ENCODE data around the gene VIPAS39.

The VIPAS39 gene

DNA sequence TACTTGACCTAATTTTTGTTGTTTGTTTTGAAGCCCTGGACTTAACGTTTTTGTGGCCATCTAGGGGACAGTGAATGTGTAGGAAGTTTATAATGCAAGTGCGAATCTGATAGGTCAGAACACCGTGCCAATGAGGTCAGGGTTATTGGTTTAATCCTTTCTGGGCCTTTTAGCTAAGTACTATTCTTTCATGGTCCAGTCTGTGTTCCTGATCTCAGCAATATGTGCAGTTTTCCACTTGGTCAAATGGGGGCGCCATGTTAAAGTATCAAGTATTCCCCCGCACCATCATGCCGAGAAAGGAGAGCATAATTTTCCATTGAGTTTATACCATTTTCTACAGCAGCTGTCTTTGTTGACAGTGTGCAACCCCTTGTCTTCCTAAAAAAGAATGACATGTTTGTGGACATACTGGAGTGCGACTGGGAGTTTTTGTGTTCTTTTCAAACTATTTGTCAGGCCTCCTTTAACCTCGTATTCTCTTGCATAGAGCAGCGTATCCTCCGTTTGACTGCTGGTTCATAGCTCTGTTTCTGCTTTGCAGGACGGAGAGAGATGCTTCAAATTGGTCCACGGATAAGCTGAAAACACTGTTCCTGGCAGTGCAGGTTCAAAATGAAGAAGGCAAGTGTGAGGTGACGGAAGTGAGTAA lies 1.8 kb upstream of the VIPAS39 start (continued):
- no peak for TF ChIP-seq SETDB1 (IDR thresholded peaks at IDR 0.05; ENCODE audit: insufficient read length, low read length)
- TF ChIP-seq, protein P1, sequence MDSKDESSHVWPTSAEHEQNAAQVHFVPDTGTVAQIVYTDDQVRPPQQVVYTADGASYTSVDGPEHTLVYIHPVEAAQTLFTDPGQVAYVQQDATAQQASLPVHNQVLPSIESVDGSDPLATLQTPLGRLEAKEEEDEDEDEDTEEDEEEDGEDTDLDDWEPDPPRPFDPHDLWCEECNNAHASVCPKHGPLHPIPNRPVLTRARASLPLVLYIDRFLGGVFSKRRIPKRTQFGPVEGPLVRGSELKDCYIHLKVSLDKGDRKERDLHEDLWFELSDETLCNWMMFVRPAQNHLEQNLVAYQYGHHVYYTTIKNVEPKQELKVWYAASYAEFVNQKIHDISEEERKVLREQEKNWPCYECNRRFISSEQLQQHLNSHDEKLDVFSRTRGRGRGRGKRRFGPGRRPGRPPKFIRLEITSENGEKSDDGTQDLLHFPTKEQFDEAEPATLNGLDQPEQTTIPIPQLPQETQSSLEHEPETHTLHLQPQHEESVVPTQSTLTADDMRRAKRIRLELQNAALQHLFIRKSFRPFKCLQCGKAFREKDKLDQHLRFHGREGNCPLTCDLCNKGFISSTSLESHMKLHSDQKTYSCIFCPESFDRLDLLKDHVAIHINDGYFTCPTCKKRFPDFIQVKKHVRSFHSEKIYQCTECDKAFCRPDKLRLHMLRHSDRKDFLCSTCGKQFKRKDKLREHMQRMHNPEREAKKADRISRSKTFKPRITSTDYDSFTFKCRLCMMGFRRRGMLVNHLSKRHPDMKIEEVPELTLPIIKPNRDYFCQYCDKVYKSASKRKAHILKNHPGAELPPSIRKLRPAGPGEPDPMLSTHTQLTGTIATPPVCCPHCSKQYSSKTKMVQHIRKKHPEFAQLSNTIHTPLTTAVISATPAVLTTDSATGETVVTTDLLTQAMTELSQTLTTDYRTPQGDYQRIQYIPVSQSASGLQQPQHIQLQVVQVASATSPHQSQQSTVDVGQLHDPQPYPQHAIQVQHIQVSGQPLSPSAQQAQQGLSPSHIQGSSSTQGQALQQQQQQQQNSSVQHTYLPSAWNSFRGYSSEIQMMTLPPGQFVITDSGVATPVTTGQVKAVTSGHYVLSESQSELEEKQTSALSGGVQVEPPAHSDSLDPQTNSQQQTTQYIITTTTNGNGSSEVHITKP (tag by site-specific recombination; IDR thresholded peaks at IDR 0.05): peak; percentile 69
- TF ChIP-seq ZNF155 (tag by site-specific recombination; IDR thresholded peaks at IDR 0.05): no peak
- TF ChIP-seq ZBTB17 (tag by site-specific recombination; IDR thresholded peaks at IDR 0.05): no peak
- no peak for TF ChIP-seq GLIS1 (tag by site-specific recombination; IDR thresholded peaks at IDR 0.05)
- TF ChIP-seq PRDM1 (tag by site-specific recombination; IDR thresholded peaks at IDR 0.05): no peak

DNA sequence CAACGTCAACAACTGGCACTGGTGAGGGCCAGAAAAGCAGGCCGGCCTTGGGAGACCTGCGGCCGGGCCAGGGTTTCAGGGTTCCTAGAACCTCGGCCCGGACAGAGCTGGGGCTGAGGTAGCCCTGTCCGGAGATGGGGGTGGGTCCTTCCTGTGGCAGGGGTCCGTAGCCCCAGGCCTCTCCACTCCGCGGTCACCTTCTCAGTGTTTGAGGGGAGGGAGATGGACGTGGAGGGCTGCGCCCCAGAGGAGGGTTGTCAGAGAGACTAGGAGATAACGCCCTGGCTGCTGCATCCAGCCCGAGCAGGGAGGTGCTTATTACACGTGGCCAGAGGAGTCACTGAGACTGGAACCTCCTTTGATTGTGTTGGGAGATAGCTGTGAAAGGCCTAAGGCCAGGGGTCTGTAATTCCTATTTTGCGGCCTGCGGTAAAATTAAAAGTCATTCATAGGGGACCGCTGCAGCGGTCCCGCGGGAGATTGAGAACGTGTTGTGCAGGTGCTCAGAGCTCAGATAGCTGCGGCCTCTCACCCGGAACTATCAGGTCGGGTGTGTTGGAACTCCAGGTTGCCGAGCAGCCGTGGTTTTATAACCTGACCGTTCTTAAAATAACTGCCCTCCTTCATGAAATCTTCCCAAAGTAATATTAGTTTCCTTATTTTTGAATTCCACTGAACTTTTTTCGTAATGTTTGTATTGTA lies 999 bp upstream of the VIPAS39 start:
- ChIA-PET CTCF (interaction anchor here (0.6 to 2.2 kb wide), 23 partner anchors 9 to 583 kb away, joined by 3 to 12 read pairs (median 4); partner anchors contain the start of genes ALKBH1, ISM2 and SLIRP), POLR2A (interaction anchor here (0.6 to 2.6 kb wide), 12 partner anchors 26 to 429 kb away, joined by 3 to 18 read pairs (median 3); partner anchors contain the start of genes GSTZ1, ISM2, POMT2 and SAMD15)
- Histone ChIP-seq H3K4me1 (ENCODE audit: control insufficient read depth, insufficient read depth, low read length) (peaks cover 4% of the 10 kb centered on the region), H3K4me3 (ENCODE audit: low read depth, low read length) (peak overlapping the region; percentile 90), H3K9me3 (ENCODE audit: control insufficient read depth, insufficient read depth, low read depth, low read length) (no peaks in the 10 kb centered on the region), H3K36me3 (ENCODE audit: control insufficient read depth in 2 of 2, insufficient read depth in 1 of 2, low read length in 2 of 2) (peaks cover 32 to 43% of the 10 kb centered on the region in 2 experiments), H3K27ac (ENCODE audit: extremely low read depth, low read depth, low read length) (peak overlapping the region; percentile 90)
- TF ChIP-seq, protein P2, sequence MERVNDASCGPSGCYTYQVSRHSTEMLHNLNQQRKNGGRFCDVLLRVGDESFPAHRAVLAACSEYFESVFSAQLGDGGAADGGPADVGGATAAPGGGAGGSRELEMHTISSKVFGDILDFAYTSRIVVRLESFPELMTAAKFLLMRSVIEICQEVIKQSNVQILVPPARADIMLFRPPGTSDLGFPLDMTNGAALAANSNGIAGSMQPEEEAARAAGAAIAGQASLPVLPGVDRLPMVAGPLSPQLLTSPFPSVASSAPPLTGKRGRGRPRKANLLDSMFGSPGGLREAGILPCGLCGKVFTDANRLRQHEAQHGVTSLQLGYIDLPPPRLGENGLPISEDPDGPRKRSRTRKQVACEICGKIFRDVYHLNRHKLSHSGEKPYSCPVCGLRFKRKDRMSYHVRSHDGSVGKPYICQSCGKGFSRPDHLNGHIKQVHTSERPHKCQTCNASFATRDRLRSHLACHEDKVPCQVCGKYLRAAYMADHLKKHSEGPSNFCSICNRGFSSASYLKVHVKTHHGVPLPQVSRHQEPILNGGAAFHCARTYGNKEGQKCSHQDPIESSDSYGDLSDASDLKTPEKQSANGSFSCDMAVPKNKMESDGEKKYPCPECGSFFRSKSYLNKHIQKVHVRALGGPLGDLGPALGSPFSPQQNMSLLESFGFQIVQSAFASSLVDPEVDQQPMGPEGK (tag by site-specific recombination; IDR thresholded peaks at IDR 0.05): no peak; the same call in 1 of the 2 replicates
- no peak for TF ChIP-seq GFI1B (tag by site-specific recombination; IDR thresholded peaks at IDR 0.05)
- TF ChIP-seq, protein P3, sequence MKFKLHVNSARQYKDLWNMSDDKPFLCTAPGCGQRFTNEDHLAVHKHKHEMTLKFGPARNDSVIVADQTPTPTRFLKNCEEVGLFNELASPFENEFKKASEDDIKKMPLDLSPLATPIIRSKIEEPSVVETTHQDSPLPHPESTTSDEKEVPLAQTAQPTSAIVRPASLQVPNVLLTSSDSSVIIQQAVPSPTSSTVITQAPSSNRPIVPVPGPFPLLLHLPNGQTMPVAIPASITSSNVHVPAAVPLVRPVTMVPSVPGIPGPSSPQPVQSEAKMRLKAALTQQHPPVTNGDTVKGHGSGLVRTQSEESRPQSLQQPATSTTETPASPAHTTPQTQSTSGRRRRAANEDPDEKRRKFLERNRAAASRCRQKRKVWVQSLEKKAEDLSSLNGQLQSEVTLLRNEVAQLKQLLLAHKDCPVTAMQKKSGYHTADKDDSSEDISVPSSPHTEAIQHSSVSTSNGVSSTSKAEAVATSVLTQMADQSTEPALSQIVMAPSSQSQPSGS (tag by site-specific recombination; IDR thresholded peaks at IDR 0.05; ENCODE audit: low read depth): no peak
- peak; percentile 33 for TF ChIP-seq SP2 (tag by site-specific recombination; IDR thresholded peaks at IDR 0.05)
- no peak for TF ChIP-seq ZNF157 (tag by site-specific recombination; IDR thresholded peaks at IDR 0.05)
- TF ChIP-seq WT1 (tag by site-specific recombination; IDR thresholded peaks at IDR 0.05): peak; percentile 40; the same call in 1 of the 2 replicates
- TF ChIP-seq, protein P4, sequence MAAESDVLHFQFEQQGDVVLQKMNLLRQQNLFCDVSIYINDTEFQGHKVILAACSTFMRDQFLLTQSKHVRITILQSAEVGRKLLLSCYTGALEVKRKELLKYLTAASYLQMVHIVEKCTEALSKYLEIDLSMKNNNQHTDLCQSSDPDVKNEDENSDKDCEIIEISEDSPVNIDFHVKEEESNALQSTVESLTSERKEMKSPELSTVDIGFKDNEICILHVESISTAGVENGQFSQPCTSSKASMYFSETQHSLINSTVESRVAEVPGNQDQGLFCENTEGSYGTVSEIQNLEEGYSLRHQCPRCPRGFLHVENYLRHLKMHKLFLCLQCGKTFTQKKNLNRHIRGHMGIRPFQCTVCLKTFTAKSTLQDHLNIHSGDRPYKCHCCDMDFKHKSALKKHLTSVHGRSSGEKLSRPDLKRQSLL (tag by site-specific recombination; IDR thresholded peaks at IDR 0.05): no peak
- TF ChIP-seq, protein P5, sequence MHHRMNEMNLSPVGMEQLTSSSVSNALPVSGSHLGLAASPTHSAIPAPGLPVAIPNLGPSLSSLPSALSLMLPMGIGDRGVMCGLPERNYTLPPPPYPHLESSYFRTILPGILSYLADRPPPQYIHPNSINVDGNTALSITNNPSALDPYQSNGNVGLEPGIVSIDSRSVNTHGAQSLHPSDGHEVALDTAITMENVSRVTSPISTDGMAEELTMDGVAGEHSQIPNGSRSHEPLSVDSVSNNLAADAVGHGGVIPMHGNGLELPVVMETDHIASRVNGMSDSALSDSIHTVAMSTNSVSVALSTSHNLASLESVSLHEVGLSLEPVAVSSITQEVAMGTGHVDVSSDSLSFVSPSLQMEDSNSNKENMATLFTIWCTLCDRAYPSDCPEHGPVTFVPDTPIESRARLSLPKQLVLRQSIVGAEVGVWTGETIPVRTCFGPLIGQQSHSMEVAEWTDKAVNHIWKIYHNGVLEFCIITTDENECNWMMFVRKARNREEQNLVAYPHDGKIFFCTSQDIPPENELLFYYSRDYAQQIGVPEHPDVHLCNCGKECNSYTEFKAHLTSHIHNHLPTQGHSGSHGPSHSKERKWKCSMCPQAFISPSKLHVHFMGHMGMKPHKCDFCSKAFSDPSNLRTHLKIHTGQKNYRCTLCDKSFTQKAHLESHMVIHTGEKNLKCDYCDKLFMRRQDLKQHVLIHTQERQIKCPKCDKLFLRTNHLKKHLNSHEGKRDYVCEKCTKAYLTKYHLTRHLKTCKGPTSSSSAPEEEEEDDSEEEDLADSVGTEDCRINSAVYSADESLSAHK (tag by site-specific recombination; IDR thresholded peaks at IDR 0.05): 0 out of 2 replicates have a peak, but pooled peaks have one; percentile 4
- no peak for TF ChIP-seq KLF8 (tag by site-specific recombination; IDR thresholded peaks at IDR 0.05)
- TF ChIP-seq ZNF140 (tag by site-specific recombination; IDR thresholded peaks at IDR 0.05): no peak
- TF ChIP-seq, protein P6, sequence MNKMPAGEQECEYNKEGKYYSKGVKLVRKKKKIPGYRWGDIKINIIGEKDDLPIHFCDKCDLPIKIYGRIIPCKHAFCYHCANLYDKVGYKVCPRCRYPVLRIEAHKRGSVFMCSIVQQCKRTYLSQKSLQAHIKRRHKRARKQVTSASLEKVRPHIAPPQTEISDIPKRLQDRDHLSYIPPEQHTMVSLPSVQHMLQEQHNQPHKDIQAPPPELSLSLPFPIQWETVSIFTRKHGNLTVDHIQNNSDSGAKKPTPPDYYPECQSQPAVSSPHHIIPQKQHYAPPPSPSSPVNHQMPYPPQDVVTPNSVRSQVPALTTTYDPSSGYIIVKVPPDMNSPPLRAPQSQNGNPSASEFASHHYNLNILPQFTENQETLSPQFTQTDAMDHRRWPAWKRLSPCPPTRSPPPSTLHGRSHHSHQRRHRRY (tag by site-specific recombination; IDR thresholded peaks at IDR 0.05): no peak
- TF ChIP-seq, protein P7, sequence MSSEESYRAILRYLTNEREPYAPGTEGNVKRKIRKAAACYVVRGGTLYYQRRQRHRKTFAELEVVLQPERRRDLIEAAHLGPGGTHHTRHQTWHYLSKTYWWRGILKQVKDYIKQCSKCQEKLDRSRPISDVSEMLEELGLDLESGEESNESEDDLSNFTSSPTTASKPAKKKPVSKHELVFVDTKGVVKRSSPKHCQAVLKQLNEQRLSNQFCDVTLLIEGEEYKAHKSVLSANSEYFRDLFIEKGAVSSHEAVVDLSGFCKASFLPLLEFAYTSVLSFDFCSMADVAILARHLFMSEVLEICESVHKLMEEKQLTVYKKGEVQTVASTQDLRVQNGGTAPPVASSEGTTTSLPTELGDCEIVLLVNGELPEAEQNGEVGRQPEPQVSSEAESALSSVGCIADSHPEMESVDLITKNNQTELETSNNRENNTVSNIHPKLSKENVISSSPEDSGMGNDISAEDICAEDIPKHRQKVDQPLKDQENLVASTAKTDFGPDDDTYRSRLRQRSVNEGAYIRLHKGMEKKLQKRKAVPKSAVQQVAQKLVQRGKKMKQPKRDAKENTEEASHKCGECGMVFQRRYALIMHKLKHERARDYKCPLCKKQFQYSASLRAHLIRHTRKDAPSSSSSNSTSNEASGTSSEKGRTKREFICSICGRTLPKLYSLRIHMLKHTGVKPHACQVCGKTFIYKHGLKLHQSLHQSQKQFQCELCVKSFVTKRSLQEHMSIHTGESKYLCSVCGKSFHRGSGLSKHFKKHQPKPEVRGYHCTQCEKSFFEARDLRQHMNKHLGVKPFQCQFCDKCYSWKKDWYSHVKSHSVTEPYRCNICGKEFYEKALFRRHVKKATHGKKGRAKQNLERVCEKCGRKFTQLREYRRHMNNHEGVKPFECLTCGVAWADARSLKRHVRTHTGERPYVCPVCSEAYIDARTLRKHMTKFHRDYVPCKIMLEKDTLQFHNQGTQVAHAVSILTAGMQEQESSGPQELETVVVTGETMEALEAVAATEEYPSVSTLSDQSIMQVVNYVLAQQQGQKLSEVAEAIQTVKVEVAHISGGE (tag by site-specific recombination; conservative IDR thresholded peaks at IDR 0.05; ENCODE audit: low read depth): no peak

Measured in HEK293 (cell line).